MCF 10A (cell line): Measurements from ENCODE around the gene PTGS1. TPM values are rescaled to one million over a fixed set of nuclear protein-coding genes. Genes with fewer than 3 reads are reported as not detected.
A peak's percentile ranks its signal among the peaks of the same experiment; 100 is the strongest.

ENCODE experiments used
- BruUV-seq: library from RNA; stranded (reverse); fragments of 400-500 nt; replicated peaks from 2 replicates; lab custom pipeline; 2021; lab: Mats Ljungman, UMichigan
- CTCF ChIA-PET: fragments of 300-600 bp; sonication (Branson Sonifier 250); formaldehyde crosslinking; extraction: SDS; loops from one replicate; lab custom pipeline; 2021; ENCODE audit warnings: antibody characterized with exemption, inconsistent platforms; lab: Yijun Ruan, JAX
- POLR2A ChIA-PET: fragments of 300-600, 350-650 bp; sonication (Branson Sonifier 250); formaldehyde crosslinking; extraction: SDS; loops from one replicate; lab custom pipeline; 2020; ENCODE audit warnings: antibody characterized with exemption, inconsistent platforms; lab: Yijun Ruan, JAX
- DNase-seq: peaks from one replicate; pipeline ENCODE4 v3.0.0-alpha.2; 2018; ENCODE audit not compliant: unreplicated experiment
- H3K27ac Mint-ChIP-seq: one replicate; pipeline ENCODE4 v1.8.0; 2022; ENCODE audit warnings: mild to moderate bottlenecking, low read depth, mixed read lengths; ENCODE audit not compliant: unreplicated experiment
- H3K27me3 Mint-ChIP-seq: one replicate; pipeline ENCODE4 v1.8.0; 2022; ENCODE audit warnings: mixed read lengths; ENCODE audit not compliant: insufficient read depth, unreplicated experiment
- H3K36me3 Mint-ChIP-seq: one replicate; pipeline ENCODE4 v1.8.0; 2022; ENCODE audit warnings: mild to moderate bottlenecking, moderate library complexity, mixed read lengths; ENCODE audit not compliant: insufficient read depth, unreplicated experiment
- H3K4me1 Mint-ChIP-seq: one replicate; pipeline ENCODE4 v1.8.0; 2022; ENCODE audit warnings: mixed read lengths; ENCODE audit not compliant: insufficient read depth, unreplicated experiment
- H3K4me3 Mint-ChIP-seq: one replicate; pipeline ENCODE4 v1.8.0; 2022; ENCODE audit warnings: mild to moderate bottlenecking, moderate library complexity, mixed read lengths; ENCODE audit not compliant: unreplicated experiment
- H3K9me3 Mint-ChIP-seq: one replicate; pipeline ENCODE4 v1.8.0; 2022; ENCODE audit warnings: mixed read lengths; ENCODE audit not compliant: unreplicated experiment
- CTCF ChIP-seq: fragments of 200-600 bp; IDR thresholded peaks from one replicate; pipeline ENCODE4 v1.8.0; 2022; ENCODE audit warnings: antibody characterized with exemption, mild to moderate bottlenecking; ENCODE audit not compliant: unreplicated experiment
- intact Hi-C: fragments of 100-400 bp; cut with micrococcal nuclease; formaldehyde crosslinking; loops from 2 replicates; pipeline ENCODE4 v1.14.1; 2022
- total RNA-seq: library from RNA; stranded (reverse); gene quantifications from 2 replicates; pipeline ENCODE4 v1.2.3, GENCODE V29; 2022

The PTGS1 gene
- total RNA-seq, 1 experiment from 2014 or later: 0.70 TPM

- intact Hi-C loops: no loop called here
- POLR2A ChIA-PET: no interaction called here
- Mint-ChIP-seq H3K27ac (no peak overlapping the region), H3K27me3 (peaks cover 10% of the 10 kb centered on the region), H3K4me1 (no peaks in the 10 kb centered on the region), H3K4me3 (no peak overlapping the region), H3K36me3 (no peaks in the 10 kb centered on the region), H3K9me3 (peaks cover 8% of the 10 kb centered on the region)
- DNase-seq: no peak
- CTCF ChIA-PET: interaction anchor here (1.1 to 1.3 kb wide), 2 partner anchors 81 to 299 kb away, joined by 3 to 4 read pairs; no protein-coding TSS in a partner anchor
- no peak for TF ChIP-seq CTCF
- no TSS peak for BruUV-seq
Measured at GRCh38 chr9:122425087-122425486, 54.3 kb downstream of the PTGS1 start.

- no TSS peak for BruUV-seq
- H3K27me3 Mint-ChIP-seq: peaks cover 10% of the 10 kb centered on the region
- DNase-seq: no peak
- peaks cover 2% of the 10 kb centered on the region for H3K9me3 Mint-ChIP-seq
- no peak overlapping the region for H3K27ac Mint-ChIP-seq
- H3K4me3 Mint-ChIP-seq: no peak overlapping the region
- CTCF ChIA-PET: no interaction called here
- TF ChIP-seq CTCF: no peak
- H3K36me3 Mint-ChIP-seq: no peaks in the 10 kb centered on the region
- intact Hi-C loops: no loop called here
- H3K4me1 Mint-ChIP-seq: no peaks in the 10 kb centered on the region
- POLR2A ChIA-PET: no interaction called here
Measured at GRCh38 chr9:122426723-122427122, 55.9 kb downstream of the PTGS1 start.

- no peak for TF ChIP-seq CTCF
- Mint-ChIP-seq H3K27me3 (peaks cover 20% of the 10 kb centered on the region), H3K36me3 (no peaks in the 10 kb centered on the region), H3K4me1 (peaks cover 13% of the 10 kb centered on the region), H3K9me3 (no peaks in the 10 kb centered on the region), H3K27ac (no peak overlapping the region), H3K4me3 (no peak overlapping the region)
- ChIA-PET CTCF (interaction anchor here (0.8 to 1.0 kb wide), 2 partner anchors 10 to 93 kb away, joined by 3 read pairs; no protein-coding TSS in a partner anchor), POLR2A (no interaction called here)
- intact Hi-C loops: no loop called here
- no TSS peak for BruUV-seq
- DNase-seq: no peak
Measured at GRCh38 chr9:122442568-122442967, 71.7 kb downstream of the PTGS1 start.

GRCh38 chr9:122444041-122444733, 73.4 kb downstream of the PTGS1 start:
- intact Hi-C loops: no loop called here
- BruUV-seq: no TSS peak
- POLR2A ChIA-PET: no interaction called here
- Mint-ChIP-seq H3K4me3 (no peak overlapping the region), H3K27ac (no peak overlapping the region), H3K9me3 (no peaks in the 10 kb centered on the region), H3K27me3 (peaks cover 20% of the 10 kb centered on the region), H3K36me3 (no peaks in the 10 kb centered on the region), H3K4me1 (peaks cover 13% of the 10 kb centered on the region)
- TF ChIP-seq CTCF: no peak
- CTCF ChIA-PET: interaction anchor here (0.5 to 1.6 kb wide), 4 partner anchors 9 to 365 kb away, joined by 3 to 6 read pairs (median 3); no protein-coding TSS in a partner anchor
- DNase-seq: peak; percentile 4

Other genes with a start within 250 kb of the PTGS1 start
- 52.5 and 58.4 TPM in 2 replicates for gene NDUFA8, start 211.2 kb upstream of the PTGS1 start, total RNA-seq
- gene MORN5, start 211.1 kb upstream of the PTGS1 start, total RNA-seq: not detected in 2 replicates
- 0.26 TPM in 1 of 2 replicates, not detected in the other for gene LHX6, start 142.1 kb upstream of the PTGS1 start, total RNA-seq
- 39.9 and 44.4 TPM in 2 replicates for gene RBM18, start 106.2 kb upstream of the PTGS1 start, total RNA-seq
- gene MRRF, start 106.1 kb upstream of the PTGS1 start, total RNA-seq: 73.0 and 90.3 TPM in 2 replicates
- gene OR1J1, start 106.9 kb downstream of the PTGS1 start, total RNA-seq: not detected in 2 replicates
- not detected in 2 replicates for gene OR1J2, start 139.8 kb downstream of the PTGS1 start, total RNA-seq
- gene OR1J4, start 148.1 kb downstream of the PTGS1 start, total RNA-seq: not detected in 2 replicates
- not detected in 2 replicates for gene OR1N1, start 156.3 kb downstream of the PTGS1 start, total RNA-seq
- not detected in 2 replicates for gene OR1N2, start 182.1 kb downstream of the PTGS1 start, total RNA-seq
- gene OR1L8, start 212.4 kb downstream of the PTGS1 start, total RNA-seq: not detected in 2 replicates
- not detected in 2 replicates for gene OR1Q1, start 243.7 kb downstream of the PTGS1 start, total RNA-seq